ENCODE results near the gene CCDC33.

CCDC33 gene

DNA sequence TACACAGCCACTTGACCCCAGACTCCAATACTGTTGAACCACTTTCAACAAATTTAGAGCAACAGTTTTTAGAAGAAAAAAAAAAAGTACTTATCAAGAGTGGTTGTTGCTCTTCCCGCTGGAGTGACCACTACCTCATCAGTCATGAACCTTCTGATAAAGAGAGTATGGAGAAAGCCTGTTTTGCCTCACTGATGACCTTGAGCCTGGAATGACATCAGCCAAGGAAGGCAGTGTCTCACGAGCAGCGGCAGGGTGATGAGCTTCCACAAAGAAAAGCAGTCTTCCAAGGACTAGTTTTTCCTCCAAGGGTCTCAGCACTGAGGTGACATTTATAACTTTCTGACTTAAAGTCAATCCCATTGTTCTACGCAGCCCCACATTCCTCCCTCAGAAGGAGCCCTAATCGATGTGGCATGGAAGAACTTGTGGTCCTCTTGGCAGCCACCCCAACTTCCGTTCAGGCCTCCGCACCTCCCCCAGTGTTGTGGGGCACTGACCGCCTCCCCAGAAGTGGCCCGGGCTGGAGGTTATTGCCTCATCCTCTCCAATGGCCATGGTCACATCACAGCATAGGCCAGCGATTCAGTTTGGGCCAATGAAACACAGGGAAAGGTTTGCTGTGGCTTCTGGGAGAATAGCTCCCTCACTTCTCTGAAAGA, 133.1 kb downstream of the CCDC33 start:
- no peak for DNase-seq

DNA sequence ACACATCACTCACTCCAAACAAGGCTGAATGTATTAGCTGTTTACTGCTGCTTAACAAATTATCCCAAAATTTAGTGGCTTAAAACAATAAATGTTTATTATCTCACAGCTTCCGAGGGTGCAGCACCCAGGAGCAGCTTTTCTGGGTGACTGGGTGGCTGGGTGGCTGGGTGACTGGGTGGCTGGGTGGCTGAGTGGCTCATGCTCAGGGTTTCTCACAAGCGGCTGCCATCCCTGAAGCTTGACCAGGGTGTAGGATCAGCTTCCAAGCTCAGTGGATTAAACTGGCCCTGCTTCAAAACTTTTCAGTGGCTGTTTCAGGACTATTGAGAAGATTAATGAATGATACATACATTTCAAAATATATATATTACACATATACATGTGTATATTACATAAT, 133.6 kb downstream of the CCDC33 start:
- no peak for DNase-seq

DNA sequence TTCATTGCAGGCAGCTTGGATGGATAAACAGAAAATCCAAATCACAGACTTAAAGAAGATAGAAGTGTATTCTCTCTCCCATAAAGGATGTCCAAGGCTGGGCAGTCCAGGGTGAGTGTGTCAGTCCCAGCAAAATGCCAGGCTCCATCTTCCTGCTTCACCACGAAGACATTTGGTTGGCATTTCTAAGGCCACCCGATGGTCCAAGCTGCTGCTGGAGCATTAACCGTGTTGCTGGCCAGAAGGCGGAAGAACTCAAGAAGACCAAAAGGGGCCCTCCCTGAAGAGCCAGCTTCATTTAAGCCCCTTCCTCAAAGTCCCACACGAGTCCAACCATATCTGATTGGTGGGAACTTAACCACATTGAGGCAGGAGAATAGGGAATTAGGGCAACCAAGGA, 134.3 kb downstream of the CCDC33 start:
- DNase-seq: no peak

DNA sequence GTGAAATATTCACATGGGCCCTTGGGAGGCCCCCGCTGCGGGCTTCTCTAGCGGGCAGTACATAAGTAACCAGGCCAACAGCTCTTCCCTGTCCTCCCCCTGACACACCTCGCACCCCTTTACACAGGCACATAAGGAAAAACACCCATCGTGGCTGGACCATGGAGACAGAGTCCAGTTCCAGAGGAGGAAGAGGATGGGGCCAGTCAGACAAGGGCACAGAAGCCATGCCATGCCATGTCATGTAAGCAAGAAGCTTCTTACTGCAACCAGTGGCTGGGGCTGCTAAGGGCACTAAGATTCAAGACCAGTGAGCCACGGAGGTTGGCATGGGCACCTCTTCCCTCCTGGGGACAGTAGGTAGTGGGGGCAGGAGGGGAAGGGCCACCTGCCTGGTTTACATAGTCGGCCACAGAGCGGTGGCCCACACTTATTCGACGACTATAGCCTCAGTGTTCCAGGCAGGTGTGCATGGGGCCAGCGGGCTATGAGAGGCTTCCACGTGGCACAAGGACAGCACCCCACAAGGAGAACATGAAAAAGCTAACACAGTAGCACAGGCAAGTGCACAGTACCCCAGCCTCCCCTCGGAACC, 137.0 kb downstream of the CCDC33 start:
- no peak for DNase-seq

DNA sequence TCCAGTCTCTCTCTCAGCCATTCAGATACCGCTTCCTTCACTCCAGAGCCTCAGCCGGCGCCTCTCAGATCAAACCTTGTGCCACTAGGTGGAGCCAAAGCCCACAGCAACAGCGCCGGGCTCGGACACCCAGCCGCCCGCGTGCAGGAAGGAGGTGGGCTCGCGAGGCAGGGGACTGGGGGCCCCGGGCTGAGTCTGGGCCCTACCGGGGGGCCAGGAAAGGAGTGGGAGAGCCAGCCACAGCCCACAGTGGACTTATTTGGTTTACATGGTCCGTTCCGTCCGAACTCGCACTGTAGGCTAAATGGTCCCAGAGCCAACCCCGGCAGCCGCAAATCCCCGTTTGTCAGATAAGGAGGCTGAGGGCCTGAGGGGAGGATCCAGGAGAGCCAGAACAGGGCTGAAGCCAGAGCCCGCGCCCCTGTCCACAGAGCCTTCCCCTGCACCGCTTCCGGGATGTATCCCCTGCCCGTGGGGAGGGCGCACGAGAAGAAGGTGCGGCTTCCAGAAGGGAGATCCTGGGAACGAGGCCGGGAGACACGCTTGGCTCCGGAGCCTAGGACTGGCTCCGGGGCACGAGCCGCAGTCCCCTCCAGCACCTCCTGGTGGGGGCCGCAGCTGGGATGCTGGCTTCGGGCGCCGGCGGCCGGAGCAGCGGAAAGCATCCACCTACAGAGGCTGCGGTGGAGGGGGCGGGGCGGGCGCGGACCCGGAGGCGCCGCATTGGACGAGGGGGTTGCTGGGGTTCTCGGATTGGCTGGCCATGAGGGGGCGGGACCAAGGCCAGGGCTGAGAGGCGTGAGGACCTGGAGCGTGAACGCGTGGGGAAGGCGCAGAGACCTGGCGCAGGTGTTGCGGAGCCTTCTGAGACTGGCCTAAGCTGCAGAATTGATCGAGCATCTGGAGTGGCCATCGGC, 137.9 kb downstream of the CCDC33 start:
- DNase-seq: peak; percentile 94

DNA sequence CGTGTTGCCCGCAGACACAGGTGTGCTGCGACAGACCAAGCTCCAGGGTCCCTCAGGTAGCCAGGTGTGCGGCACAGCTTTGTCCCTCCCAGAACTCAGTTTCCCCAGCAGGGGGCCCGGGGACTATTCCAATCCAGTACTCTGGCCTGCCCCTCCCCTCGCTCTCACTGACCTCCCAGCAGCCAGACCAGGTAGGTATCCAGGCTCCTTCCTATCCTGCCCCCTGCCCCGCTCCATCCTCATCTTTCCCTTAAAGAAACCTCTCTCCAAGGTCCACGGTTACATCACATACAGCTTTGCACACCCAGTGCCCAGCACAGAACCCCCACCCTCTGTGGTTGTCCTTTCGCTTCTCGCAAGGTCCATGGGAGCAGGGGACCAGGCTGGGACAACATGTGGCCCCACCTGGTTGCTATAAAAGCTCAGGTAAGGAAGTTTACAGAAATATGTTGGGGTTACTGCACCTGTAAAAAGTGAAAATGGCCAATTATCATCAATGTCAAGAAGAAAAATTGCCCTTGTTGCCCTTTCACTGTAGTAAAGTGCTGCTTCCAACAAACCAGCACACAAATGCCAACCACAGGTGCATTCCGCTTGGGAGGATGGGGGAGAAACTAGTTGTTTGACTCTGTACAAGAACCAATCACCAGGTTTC, 138.6 kb downstream of the CCDC33 start:
- DNase-seq: no peak

DNA sequence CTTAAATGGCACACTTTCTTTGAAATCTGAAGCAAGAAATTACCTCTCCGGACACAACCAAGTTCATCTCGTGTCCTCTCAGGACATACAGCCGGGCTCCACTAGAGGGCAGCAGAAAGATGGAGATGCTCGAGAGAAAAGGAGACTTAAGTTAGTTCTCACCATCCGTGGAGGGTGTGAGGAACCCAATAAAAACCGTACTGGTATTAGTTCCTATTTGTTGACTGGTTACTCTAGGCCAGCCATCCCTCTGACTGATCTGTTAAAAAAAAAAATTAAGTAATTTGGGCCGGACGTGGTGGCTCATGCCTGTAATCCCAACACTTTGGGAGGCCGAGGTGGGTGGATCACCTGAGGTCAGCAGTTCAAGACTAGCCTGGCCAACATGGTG, 139.2 kb downstream of the CCDC33 start:
- DNase-seq: peak; percentile 83

DNA sequence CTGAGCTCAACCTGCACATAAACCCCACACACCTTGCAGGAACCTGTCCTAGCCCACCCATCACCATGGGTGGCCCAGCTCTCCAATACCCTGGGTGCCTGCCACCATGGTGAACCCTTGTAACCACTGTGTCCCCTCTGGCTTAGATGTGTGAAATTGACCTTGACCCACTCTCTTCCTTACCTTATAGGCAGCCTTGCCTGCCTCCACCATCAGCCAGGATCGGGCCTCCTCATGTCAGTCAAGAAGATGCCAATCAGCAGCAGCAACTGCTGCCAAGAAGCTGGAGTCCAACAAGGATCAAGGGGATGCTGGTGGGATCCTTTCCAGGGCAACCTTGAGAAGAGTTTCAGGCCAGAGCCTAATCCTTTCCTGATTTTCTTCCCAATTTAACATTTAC, 140.1 kb downstream of the CCDC33 start:
- no peak for DNase-seq

DNA sequence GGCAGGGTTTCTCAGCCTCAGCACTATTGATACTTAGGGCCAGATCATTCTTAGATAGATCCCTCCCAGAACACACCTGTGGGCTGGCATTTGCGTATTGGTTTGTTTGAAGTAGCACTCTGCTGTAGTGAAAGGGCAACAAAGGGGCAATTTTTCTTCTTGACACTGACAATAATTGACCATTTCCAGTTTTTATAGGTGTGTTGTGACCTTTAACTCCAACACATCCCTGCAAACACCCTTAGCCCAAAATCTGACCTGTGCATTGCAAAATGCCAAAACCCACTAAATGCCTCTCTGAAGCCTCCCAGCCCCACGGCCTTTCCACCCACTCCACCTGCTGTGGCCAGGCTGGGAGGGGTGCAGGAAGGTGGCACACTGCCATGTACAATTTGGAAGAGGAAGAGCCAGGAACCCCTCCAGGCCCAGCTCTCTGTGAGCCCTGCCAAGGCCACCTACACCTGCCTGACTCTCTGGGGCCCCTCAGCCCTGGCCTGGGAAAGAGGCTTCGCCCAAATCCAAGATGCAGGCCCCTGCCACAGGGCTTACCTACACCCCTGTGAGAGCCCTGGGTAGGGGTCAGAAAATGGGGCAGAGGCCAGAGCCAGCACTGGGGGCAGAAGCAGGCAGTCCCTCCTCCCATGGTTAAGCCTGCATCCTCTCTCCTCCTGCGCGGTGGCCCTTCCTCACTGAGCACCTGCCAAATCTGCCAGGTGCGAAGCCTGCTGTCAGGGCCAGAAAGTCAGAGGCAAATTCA, 140.9 kb downstream of the CCDC33 start:
- no peak for DNase-seq

DNA sequence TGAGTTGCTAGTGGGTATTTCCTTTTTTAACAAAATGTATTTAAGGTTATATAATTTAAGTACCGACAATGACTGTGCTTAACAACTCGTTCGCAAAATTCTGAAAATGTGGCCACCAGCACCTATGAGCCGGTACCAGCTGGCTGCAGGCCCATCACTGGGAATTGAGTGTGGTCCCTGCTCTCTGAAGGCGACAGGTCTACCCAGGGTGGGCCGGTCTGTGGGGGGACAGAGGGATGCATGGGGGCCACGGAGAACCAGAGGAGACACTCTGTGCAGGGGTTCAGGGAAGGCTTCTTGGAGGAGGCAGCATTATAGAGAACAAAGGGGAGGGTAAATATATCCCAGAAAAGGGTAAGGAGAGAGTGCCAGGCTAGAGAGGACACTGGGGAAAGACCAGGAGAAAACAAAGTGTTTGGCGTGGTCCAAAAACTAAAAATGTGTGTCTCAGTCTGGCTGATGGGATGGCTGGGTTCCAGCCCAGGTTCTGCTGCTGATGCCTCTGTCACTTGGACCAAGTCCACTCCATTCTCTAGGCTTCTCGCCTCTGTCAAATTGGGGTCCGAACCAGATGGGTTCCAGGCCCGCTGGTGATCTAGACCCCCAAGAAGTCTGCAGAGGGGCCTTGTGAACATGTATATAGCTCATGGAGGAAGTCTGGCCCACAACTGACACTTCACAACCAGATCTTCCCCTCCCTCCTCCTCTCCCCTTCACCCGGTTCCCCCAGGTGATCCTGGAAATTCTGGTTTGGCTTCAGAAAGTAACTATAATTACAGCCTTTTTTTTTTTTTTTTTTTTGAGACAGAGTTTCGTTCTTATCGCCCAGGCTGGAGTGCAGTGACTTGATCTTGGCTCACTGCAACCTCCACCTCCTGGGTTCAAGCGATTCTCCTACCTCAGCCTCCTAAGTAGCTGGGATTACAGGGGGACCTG, 142.0 kb downstream of the CCDC33 start:
- no peak for DNase-seq

DNA sequence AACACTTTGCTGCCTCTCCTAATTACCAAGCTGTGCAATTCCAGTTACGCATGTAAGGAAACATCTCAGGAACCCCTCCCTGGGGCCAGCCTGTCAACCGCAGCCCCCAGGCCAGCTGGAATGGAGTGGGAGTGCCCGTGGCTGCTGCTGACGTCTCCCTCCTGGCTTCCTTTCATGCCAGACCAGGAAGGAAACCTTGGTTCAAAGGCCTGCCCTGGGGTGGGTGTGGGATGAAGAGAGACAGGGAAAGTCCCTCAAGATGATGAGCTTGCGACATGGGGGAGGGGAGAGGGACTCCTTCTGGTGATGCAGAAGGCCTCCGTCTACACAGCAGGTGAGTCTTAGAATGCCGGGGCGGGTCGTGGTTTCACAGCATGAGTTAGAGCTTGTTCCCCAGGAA, 142.7 kb downstream of the CCDC33 start:
- DNase-seq: peak; percentile 51

DNA sequence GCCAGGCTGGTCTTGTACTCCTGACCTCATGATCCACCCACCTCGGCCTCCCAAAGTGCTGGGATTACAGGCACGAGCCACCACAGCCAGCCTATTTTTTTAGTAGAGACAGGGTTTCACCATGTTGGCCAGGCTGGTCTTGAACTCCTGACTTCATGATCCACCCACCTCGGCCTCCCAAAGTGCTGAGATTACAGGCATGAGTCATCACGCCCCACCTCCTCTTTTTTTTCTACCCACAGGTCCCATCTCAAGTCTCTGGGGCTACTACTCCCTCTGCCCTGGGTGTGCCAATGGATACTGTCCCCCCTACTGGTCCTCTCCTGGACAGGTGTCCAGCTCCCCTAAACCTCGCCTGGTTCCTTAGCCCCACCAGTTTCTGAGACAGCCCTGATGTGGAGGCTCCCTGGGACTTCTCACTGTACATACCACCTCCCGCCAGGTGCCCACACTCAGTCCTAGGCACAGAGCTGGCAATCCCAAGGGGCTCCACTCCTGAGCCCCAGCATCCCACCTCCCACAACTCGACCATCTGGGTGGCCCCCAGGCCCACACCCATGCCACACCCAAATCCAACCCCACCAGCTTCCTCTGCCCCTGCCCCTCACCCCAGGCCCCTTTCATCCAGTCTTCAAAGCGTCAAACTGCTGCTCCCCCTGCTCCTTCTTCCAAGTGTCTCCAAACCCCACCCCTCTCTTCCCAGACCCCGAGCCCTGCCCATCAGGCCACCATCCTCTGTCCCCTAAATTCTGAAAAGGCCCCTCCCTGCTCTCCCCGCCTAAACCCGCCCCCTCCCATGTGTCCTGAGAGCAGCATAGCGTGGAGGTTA, 144.4 kb downstream of the CCDC33 start:
- DNase-seq: no peak

DNA sequence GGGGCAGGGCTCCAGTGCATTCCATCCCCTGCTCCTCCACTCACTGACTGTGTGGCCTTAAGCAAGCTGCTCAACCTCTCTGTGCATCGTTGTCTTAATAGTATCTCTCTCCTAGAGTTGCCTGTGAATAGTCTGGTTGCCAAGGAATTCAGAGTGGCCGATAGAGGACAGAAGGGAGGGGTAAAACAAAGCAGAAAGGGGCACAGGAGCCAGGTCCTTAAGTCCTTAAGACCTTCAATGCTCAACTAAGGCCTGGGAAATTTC, 145.0 kb downstream of the CCDC33 start:
- DNase-seq: no peak

DNA sequence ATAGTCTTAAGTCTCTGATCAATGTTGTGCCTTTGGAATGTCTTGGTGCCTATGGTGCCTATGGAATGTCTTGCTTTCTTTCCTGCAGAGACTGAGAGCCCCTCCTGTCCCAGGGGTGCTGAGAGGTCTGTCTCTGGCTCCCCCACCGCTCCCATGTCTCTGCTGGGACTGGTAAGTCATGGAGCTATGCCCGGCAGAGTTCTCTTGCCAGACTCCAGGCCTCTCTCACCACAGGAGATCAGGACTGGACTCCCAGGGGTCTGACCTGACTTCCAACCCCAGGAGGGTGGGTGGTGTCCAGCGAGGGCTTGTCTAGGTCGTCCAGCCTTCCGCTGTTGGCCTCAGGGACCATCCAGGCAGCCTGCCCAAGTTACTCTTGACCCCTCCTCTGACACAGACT, 145.4 kb downstream of the CCDC33 start:
- DNase-seq: no peak

DNA sequence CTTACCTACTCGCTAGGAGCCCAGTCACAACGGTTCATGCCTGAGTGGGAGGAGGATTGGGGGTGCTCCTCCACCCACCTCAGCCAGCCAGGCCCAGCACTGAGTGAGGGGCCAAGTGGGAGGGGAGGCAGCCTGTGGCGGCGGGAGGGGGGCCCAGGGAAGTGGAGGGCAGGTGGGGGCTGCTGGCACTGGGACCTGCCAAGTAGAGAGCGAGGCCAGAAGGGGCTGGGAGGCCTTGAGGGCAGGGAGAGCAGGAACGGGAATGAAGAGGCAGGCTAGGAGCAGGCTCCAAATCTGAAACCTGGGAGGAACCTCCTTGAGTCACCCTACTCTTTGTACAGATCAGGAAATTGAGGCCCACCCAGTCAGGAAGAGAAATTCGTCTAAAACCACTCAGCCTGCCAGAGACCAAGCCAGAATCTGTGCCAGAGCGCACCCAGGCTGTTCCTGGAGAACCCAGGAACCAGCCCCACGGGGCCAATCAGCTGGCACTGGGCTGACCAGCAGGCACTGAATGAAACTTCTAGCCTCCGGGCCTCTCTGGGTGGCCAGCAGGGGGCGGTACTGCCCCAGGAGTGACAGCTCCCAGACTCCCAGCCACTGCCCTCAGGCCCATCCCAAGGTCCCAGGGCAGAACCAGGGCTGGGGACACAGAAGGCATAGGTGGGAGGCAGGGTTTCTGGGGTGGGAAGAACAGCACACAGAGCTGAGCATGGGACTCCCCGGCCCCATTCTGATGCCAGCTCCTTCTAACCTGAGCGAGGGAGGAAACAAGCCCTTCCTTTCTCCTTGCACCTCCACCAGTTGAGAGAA, 146.1 kb downstream of the CCDC33 start:
- peak; percentile 90 for DNase-seq

DNA sequence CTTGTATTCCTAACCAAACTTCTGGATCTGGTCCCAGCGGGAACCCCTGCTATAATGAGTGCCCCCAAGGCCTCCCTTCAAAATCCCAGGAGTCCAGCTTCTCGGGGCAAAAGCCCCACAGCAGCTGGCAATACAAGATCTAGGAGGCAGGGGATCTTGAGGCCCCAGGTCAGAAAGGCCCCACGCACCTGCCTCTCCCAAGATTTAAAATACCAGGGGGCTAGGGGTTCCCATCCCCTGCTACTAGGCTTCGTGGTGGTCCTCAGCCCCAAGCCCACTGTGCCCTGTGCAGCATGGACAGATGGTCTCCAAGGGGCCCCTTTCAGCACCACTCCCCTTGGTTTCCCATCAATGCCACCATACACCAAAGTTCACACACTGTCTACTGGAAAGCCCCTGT, 147.2 kb downstream of the CCDC33 start:
- no peak for DNase-seq

DNA sequence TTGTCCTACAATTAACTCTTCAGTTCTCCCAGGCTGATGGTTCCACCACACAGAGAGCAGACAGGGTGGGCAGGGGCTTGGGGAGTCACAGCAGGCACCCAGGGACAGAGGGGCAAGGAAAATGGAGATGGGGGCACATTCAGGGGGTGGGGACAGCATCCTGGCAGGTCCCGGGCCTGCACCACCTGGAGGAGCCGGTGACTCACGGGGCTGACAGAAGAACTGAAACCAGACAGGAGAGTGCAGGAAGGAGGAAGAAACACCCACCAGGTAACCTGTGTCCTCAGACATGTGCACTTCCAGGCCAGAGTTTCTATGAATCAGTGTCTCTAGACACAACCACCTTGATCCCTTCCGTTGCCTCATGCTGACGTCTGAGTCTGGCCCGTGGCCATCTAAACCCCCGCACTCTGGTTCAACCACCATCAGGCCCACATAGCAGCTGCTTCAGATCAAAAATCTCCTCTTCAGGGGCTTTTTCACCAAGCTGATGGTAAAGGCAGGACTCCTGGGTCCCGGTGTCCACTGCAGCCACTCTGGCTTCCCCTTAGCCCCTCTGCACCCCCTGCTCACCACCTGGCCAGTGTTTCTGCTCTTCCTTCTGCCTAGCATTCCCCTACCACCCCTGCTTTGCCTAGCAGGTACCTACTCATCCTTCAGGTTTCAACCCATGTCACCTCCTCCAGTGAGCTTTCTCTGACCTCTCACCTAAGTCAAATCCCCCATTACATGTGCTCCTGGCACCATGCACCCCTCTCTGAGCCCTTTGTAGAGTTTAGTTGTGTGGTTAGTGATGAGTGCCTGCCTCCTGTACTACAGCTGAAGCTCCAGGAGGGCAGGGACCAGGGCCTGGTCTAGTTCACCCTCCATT, 147.8 kb downstream of the CCDC33 start:
- peak; percentile 41 for DNase-seq

DNA sequence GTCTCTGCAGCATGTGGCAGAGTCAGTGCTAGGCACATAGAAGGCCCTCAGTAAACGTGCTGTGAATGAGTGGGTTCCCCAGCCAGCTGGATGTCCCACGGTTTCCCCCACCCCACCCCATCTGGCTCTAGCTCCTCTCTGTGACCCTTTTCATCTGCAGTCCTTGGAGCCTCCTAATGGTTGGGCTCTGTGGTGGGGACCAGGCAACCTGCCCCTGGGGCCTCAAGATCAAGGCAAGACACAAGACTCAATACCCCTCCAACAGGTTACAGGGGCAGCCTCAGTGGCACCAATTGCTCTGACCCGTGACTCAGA, 148.4 kb downstream of the CCDC33 start:
- DNase-seq: no peak
